ENCODE data around the gene EPHB1.
"Not testable (repeated sequence)": the region's sequence is repeated elsewhere in the genome, so short reads cannot be mapped to it uniquely, and the experiment has no call there.

EPHB1 gene

DNA sequence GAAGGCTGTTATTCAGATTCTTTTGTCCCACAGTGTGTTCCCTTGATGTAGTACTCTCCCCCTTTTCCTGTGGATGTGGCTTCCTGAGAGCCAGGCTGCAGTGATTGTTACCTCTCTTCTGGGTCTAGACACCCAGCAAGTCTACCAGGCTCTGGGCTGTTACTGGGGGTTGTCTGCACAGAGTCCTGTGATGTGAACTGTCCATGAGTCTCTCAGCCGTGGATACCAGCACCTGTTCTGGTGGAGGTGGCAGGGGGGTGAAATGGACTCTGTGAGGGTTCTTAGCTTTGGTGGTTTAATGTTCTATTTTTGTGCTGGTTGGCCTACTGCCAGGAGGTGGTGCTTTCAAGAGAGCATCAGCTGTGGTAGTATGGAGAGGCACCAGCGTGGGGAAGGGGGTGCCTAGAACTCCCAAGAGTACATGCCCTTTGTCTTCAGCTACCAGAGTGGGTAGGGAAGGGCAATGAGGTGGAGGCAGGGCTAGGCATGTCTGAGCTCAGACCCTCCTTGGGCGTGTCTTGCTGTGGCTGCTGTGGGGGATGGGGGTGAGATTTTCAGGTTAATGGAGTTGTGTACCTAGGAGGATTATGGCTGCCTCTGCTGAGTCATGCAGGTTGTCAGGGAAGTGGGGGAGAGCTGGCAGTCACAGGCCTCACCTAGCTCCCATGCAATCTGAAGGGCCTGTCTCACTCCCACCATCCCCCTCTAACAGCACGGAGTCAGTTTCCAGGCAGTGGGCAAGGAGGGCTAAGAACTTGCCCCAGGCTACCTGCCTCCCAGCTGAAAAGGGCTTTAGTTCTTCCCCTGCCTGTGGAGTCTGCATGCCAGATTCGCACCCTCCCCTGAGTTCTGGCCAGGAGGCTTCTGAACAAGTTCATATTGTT lies 272.0 kb downstream of the EPHB1 start:
- DNase-seq = not testable (repeated sequence)

DNA sequence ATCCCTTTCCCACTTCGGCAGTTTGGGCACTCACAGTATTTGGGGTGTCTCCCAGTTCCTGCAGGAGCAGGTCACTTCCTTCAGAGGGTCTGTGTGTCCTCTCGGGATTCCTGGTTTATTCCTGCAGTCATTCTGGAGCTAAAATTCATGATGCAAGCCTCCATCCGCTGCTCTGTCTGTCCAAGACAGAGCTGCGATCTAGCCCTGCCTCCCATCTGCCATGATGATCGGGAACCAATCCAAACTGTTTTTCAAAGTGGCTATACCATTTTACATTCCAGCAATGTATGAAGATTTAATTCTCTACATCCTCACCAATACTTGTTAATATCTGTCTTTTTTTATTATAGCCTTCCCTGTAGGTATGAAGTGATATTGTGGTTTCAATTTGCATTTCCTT lies 273.0 kb downstream of the EPHB1 start:
- no peak for DNase-seq

DNA sequence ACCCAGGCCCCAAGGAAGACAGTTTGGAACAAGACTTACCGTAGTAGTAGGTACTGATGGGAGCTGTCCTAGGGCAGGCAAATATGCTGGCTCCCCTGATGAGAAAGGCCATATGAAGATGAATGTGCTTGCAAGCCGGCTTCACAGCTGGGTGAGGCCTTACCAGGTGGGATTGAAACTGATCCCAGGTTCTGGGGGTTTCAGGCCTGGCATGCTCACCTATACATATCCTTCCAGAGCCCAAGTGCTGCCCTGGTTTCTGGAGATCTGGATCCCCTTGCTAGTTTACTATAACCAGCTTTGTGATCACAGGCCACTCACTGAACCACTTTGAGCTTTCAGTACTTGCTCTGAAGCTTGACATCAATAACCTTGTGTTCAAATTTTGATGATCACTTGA lies 274.3 kb downstream of the EPHB1 start:
- DNase-seq = no peak

DNA sequence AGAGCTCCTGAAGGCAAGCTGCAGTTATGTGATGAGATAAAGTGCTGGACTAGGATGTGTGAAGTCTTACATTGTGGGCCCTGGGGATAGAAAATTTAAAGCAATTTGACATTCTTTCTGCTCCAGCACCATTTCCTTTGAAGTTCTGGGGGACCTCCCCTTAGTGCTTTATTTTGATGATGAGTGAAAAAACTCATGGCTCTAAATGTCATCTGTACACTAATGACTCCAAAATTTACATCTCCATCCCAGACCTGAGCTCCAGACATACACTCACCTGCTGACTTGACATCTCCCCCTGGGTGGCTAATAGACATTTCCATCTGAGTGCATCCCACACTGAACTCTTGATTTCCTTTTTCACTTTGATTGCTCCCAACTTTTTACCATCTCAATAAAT lies 276.4 kb downstream of the EPHB1 start:
- no peak for DNase-seq

DNA sequence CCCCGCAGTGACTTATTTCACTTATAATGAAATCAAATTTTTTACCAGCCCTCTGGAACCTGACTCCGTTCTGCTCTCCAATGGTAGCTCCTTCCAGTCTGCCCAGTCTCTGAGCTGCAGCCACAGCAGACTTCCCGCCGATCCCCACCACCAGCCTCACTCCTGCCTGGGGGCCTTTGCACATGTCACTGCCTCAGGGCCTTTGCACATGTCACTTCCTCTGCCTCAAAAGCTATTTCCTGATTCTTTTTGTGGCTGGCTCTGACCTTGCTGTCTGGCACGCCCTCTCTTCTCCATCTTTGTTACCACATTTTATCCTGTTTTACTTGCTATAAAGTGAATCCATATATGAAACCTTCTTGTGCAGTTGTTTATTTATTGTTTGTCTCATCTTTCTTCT lies 277.4 kb downstream of the EPHB1 start:
- DNase-seq = no peak

DNA sequence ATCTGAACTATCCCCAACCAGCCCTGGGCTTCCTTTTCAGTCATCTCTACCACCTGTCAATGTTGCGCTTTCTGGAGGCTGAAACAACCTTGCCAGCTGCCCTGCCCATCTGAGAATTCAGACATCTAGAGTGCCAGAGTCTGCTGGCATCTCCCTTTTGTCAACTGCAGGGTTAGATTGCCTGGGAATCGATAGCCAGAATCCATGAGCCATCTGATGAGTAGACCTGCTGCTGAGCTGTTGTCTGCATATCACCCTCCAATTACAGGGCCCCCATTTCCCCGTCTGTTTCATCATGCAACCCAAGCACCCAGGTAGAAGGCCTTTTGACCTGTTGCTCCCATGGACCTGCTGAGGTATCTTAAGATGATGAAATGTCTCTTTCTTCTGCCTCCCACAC lies 280.1 kb downstream of the EPHB1 start:
- no peak for DNase-seq

DNA sequence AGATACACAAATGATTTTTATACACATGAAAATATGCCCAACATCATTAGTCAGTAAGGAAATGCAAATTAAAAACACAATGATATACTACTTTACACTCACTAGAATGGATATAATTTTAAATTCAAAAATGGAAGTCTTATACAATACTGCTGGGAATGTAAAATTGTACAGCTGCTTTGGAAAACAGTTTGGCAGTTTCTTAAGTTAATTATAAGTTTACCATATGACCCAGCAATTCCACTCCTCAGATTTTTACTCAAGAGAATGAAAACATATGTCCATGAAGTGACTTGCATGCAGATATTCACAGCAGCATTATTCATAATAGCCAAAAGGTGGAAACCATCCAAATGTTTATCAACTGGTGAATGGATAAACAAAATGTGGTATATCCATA lies 281.3 kb downstream of the EPHB1 start:
- DNase-seq = no peak

DNA sequence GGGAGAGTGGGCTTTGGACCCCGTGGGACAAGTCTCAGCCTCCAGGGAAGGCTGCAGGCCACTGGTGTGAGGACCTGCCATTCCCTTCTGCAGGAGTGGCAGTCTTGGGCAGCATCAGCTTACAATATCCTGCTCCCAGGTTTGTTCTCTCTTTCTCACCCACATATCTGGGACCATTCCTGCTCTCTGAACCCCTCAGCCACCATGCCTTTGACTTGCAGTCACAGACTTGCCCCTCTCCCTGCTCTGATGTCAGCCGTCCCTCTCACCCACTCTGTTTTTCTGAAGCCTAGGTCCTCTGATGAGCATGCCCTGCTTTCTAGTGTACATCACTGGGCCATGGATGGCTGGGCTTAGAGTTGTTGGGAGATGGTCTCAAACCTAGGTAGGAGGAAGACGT lies 282.1 kb downstream of the EPHB1 start:
- DNase-seq = no peak

DNA sequence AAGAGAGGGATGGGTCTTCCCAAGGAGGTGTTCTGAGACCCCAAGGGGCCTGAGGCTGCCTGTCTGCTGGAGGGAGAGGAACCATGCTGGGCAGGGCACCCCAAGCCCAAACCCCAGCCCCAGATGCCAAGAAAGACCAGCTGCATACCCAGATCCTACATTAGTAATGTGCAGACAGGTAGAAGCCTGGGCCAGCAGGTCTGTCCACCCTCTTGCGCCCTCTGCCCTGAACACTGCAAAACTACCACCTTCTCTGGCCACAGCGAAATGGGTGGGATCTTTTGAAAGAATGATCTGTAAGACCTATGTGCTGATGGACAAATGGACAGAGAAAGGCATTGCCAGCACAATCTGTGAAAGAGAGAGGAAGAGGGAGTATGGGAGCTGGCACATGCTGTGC lies 283.2 kb downstream of the EPHB1 start:
- no peak for DNase-seq

DNA sequence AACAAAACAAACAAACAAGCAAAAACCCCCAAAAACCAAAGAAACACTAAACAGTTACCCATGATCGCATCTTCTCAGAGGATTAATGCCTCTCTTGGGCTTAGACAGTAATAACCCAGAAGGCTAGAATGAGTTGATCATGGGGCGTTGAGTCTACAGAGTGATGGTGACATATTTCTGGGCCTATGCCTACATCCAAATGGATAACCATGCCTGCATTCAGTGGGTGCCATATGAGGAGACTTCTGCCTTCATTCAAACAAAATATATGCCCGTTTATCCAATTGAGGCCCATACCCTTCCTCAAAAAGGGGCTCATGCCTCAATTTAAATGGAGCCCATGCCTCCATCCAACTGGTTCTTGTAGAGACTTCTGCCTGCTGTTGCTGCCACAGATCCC lies 284.0 kb downstream of the EPHB1 start:
- DNase-seq = no peak

DNA sequence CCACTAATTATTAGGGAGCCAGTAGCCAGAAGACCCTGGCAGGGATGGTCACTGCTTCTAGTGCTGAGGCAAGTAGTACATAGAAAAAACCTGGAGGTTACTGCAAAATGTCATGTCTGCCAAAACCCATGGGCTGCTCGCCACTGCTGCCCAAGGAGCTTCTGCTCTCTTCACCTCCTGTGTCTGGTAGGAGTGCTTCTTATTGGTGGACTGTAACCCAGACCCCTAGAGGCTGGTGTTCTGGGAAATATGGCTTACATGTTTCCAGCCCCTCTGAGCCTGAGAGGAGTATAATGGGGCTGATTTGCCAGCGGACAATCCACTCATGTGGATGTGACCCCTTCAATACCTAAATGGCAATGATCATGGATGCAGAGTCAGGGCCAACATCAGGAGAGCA lies 286.4 kb downstream of the EPHB1 start:
- DNase-seq = no peak

DNA sequence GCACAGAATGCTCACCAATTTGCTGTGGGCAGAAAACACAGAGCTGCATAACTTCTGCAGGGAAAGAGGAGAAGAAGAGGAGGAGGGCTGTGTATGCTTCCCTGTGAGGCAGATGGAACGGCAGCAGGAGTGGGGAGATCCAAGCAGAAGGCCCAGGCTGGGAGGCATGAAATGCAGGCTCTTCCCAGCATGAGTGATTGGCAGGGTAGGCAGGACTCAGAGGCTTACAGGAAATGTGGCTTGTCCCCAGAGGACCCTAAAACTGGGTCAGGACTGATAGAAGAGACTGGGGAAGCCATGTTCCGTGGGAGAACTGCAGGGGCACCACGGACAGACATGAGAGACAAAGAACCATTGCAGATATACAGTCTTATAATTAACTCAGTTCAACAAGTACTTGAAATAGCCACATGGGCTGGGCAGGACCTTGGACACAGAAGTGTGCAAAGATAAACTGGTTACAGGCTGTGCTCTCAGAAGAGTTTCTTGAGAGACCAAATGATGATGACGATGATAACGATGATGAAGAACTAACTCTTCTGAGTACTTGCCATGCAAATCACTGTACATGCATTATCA lies 286.9 kb downstream of the EPHB1 start:
- DNase-seq = no peak

DNA sequence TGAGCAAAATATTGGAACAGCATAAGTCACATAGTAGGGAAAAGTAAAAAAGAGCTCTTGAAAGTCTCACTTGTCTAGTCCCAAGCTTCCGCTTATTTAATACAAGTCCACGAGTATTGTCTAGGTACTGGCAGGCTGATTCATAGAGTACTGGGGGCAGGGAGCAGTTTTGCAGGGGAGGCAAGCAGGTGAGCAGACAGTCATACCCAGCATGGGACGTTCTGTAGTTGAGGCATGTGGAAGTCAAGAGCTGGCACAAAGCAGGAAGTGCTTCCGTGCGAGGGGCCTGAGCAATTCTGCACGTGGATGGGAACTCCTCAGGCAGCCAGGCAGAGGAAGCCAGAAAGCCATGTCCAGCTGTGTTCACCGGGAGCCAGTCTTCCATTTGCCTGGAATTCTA lies 287.6 kb downstream of the EPHB1 start:
- DNase-seq = no peak

DNA sequence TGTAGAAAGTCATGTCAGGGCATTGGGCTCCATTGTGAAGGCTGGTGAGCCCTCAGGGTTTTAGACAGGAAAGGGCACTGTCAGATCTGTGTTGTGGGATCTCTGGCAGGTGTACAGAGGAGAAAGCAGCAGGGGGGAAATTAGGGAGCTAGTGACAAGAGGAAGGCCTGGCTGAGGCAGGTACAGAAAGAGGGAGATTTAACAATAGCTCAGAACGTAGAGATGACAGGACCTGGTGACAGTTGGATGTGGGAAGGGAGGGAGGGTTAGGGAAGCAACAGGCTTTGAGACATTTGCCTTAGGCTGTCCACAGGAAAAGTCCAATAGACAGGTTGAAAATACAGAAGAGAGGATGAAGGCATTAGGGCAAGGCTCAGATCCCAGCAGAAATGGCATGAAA lies 288.1 kb downstream of the EPHB1 start:
- no peak for DNase-seq

DNA sequence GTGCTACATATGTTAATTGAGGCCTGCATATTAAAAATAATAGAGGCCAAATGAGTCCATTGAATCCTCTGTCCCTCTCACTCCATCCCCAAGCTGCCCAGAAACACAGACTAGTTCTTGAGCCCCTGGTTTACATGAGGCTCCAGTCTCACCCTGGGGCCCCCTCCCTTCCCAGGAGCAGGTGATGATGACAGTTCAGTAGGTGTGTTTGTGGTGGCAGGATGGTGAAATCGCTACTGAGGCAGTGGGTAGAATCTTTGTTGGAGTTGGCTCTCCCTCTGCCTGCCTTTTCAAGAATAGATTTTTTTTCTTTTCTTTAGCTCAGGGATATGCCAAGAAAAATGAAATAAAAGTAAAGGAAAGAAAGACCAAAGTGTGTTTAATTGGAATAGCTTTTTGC lies 288.7 kb downstream of the EPHB1 start:
- no peak for DNase-seq

DNA sequence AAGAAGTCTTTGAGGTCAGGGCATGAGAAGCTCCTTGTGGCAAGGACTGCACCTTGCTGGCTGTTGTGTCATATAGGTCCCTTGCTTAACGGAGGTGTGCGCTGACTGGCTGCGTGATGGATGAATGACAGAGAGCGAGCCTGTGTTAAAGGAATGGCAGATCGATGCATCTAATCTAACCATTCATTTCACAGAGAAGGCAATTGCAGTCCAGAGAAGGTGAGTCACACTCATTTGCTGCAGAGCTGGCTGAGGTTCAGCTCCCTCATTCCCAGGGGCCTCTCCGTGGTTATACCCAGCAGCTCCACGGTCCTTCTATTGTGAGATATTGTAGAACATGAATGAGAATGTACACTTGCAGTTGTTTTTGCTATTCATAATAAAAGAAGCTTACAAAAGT lies 289.3 kb downstream of the EPHB1 start:
- no peak for DNase-seq

DNA sequence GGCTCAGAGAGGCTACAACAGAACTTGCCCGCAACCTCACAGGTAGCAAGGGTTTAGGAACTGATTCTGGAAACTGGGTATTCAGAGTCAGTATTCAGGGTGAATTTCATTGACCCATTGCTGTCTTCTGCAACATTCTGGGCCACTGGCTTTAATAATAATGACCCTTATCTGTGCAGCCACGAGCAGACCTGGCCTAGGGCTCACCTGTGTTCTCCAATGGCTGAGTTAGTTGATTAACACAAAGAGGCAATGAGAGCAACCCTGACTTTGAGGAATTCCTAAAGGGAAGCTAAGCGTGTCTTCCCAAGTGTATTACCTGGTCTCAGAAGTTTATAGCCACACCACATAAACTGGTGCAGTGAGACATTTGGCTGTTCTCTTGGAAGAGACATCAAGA lies 289.9 kb downstream of the EPHB1 start:
- no peak for DNase-seq

DNA sequence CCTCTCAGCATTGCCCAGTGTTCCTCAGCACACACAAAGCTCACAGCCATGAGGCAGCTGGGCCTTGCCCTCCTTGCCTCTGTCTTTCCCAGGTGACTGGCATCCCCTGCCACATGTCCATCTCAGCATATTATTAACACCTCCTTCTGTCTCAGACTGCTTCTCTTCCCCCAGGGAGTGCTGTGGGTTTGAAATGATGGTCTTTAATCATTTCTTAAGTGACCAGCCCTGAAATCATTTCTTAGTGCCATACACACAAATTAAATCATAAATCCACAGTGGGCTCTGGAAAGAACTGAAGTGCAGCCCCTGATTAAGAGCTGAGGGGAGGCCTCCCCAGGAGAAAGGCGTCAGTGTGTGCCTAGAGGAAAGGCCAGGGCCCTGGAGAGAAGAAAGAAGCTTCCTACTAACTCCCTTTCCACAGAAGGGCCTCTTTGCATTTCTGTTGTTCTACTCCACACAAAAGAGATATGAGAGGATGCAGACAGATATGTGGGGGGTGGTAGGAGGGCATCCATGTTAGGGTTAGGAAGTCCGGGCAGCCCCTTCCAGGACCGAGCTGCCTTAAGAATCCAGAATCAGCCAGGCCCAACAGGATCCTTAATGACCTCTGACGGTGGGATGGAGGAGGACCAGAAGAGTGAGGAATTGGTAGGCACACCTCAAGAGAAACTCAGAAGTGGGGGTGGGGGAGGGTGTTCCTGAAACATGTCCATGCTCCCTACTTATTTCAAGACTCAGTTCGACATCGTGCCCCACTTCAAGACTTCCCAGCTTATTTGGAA lies 290.8 kb downstream of the EPHB1 start:
- DNase-seq = no peak

DNA sequence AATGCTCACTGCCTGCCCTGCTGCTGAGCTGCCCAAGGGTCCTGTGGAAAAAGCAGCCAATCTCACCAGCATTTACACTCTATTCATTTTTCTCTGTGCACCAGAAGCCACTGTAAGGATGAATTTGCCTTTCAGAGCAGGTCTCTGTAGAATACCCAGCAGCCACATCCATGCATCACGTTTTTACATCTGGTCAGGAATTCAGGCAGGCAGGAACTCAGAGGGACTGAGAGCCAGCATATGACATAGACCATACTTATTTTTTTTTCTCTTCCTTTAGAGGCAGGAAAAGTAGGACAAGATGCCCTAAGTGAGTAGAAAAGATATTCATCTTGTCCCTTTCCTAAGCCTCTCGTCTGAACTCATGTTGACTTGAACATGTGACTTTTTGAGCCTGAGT lies 292.7 kb downstream of the EPHB1 start:
- DNase-seq = no peak

DNA sequence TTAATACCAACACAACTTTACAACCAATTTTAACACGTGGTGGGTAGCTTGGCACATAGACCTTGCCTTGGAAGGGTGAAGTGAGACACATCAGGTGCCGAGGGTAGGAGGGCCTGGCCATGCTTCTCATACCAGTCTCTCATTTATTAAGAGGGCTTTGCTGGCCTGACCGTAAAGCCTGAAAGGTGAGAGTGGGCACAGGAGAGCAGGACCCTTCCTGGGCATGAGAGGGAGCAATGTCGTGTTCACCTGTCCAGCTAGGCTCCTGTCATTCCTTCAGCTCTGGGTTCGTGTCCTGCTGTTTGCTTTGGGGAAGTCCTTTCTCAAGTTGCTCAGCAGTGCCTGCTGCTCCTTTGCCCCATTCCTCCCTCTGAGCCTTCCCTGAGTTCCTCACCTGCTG lies 294.4 kb downstream of the EPHB1 start:
- DNase-seq = no peak

DNA sequence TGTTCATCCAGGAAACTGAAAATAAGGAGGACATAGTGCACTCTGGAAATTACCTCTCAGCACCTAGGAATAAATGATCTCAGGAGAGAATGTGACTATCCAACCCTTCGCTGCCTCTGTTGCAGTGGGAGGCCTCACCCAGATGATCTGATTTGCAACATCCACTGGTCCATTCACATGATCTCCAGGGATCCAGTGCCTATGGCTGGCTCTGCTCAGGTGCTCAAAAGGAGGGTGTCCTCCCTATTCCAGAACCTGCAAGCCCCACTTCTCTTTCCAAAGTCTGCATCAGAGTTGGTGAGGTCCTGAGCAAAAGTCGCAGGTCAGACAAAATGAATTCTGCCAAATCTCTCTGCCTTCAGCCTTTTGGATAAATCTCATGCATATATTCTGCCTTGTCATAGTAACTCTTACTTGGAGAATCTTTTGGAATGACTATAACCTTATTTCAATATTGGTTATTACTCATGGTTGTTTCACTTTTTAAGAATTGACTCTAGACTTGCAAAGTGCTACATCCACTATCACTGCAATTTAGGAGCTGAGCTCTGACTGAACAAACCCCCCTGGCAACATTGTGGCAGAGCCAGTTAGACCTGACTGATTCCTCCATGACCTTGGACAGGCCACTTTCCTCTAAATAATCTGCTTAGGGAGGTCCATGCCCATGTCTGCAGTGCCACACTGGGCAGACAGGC lies 295.1 kb downstream of the EPHB1 start:
- no peak for DNase-seq

DNA sequence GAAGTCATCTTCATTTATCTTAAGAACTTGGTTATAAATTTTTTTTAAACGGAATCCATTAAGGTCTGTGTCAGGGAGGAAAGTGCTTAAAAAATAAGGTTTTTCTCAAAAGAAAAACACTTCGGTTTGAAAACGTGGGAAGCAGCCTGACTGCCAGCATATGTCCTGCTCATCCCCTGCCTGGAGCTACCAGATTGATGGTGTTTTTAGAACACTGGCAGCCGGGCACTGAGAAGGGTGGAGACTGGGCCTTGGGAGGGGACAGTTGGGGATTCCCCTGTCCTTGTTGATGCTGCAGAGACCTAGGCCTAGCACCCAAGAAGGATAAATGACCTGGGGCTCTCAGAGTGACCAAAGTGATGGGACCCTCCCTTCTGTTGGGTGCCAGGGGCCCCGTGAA lies 296.9 kb downstream of the EPHB1 start:
- DNase-seq = no peak

DNA sequence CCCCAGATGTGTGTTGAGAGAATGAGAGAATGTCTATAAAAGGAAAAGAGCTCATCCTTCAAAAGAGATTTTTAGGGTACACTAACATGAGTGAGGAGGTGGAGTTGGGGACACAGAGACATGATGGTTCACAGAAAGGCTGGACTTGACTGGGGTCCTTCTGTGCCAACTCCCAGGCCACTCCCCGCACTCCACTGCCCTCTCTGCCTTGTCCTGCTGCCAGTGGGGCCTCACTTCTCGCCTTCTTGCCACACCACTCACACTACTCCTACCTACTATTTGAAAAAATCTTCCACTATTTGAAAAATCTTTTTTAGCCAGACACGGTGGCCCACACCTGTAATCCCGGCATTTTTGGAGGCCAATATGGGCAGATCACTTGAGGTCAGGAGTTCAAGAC lies 298.1 kb downstream of the EPHB1 start:
- DNase-seq = no peak
